SK-N-SH treated with all-trans-retinoic acid at 6 μM for 48 hours (cell line): ENCODE results near the gene PNKD.

ENCODE experiments used
- CSDC2 ChIP-seq: fragments of 250-450 bp; sonication (Bioruptor Pico); IDR thresholded peaks from 2 replicates; pipeline ENCODE4 v1.5.0; 2020; ENCODE audit warnings: mild to moderate bottlenecking, moderate library complexity
- ISL1 ChIP-seq: fragments of 250-450 bp; sonication (Bioruptor Pico); IDR thresholded peaks from 2 replicates; pipeline ENCODE4 v2.1.2; 2022; ENCODE audit warnings: mild to moderate bottlenecking, moderate library complexity
- RARB ChIP-seq: fragments of 250-450 bp; sonication (Bioruptor Pico); IDR thresholded peaks from 2 replicates; pipeline ENCODE4 v1.8.0; 2021; ENCODE audit warnings: mild to moderate bottlenecking, moderate library complexity
- SNAI2 ChIP-seq: fragments of 250-450 bp; sonication (Bioruptor Pico); IDR thresholded peaks from 2 replicates; pipeline ENCODE4 v1.5.0; 2020; ENCODE audit warnings: mild to moderate bottlenecking, moderate library complexity
- TCF4 ChIP-seq: fragments of 250-450 bp; sonication (Bioruptor Pico); IDR thresholded peaks from 2 replicates; pipeline ENCODE4 v1.8.0; 2021; ENCODE audit warnings: mild to moderate bottlenecking, moderate library complexity, borderline replicate concordance
- ZC3H10 ChIP-seq: fragments of 250-450 bp; sonication (Bioruptor Pico); IDR thresholded peaks from 2 replicates; pipeline ENCODE4 v1.5.1; 2021; ENCODE audit warnings: mild to moderate bottlenecking, moderate library complexity
- ZFP30 ChIP-seq: fragments of 450-650 bp; formaldehyde crosslinking; IDR thresholded peaks from 2 replicates; pipeline ENCODE4 v1.5.0; 2022; ENCODE audit warnings: mild to moderate bottlenecking, moderate library complexity
- TF ChIP-seq, protein P1 (sequence below): fragments of 250-450 bp; sonication (Bioruptor Pico); IDR thresholded peaks from 2 replicates; pipeline ENCODE4 v1.8.0; 2020; ENCODE audit warnings: mild to moderate bottlenecking, moderate library complexity, borderline replicate concordance
- TF ChIP-seq, protein P2 (sequence below): fragments of 250-450 bp; sonication (Bioruptor Pico); IDR thresholded peaks from 2 replicates; pipeline ENCODE4 v1.5.1; 2020; ENCODE audit warnings: low read depth, mild to moderate bottlenecking, moderate library complexity

DNA sequence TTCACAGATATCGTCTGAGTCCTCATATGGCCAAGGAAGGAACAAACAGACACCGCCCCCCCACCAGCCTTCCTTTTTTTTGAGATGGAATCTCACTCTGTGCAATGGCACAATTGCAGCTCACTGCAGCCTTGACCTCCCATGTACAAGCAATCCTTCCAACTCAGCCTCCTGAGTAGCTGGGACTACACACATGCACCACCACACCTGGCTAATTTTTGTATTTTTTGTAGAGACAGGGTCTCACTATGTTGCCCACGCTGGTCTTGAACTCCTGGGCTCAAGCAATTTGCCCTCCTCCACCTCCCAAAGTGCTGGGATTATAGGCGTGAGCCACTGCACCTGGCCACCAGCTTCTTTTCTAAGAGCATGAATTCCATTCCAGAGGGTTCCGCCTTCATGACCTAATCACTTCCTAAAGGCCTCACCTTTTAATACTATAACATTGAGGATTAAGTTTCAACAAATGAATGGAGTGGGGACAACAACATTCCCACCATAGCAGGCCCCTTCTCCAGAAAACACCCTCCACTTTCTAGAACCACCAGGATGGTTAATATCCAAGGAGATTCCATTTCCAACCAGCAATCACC is 24.2 kb downstream of the PNKD start:
- TF ChIP-seq, protein P1, sequence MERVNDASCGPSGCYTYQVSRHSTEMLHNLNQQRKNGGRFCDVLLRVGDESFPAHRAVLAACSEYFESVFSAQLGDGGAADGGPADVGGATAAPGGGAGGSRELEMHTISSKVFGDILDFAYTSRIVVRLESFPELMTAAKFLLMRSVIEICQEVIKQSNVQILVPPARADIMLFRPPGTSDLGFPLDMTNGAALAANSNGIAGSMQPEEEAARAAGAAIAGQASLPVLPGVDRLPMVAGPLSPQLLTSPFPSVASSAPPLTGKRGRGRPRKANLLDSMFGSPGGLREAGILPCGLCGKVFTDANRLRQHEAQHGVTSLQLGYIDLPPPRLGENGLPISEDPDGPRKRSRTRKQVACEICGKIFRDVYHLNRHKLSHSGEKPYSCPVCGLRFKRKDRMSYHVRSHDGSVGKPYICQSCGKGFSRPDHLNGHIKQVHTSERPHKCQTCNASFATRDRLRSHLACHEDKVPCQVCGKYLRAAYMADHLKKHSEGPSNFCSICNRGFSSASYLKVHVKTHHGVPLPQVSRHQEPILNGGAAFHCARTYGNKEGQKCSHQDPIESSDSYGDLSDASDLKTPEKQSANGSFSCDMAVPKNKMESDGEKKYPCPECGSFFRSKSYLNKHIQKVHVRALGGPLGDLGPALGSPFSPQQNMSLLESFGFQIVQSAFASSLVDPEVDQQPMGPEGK (CRISPR knock-in tag) = no peak
- TF ChIP-seq CSDC2 (CRISPR knock-in tag) = no peak
- no peak for TF ChIP-seq TCF4 (CRISPR knock-in tag)
- no peak for TF ChIP-seq RARB
- TF ChIP-seq, protein P2, sequence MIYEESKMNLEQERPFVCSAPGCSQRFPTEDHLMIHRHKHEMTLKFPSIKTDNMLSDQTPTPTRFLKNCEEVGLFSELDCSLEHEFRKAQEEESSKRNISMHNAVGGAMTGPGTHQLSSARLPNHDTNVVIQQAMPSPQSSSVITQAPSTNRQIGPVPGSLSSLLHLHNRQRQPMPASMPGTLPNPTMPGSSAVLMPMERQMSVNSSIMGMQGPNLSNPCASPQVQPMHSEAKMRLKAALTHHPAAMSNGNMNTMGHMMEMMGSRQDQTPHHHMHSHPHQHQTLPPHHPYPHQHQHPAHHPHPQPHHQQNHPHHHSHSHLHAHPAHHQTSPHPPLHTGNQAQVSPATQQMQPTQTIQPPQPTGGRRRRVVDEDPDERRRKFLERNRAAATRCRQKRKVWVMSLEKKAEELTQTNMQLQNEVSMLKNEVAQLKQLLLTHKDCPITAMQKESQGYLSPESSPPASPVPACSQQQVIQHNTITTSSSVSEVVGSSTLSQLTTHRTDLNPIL (CRISPR knock-in tag) = no peak
- TF ChIP-seq ISL1 (CRISPR knock-in tag) = no peak
- no peak for TF ChIP-seq ZFP30
- no peak for TF ChIP-seq SNAI2 (CRISPR knock-in tag)
- TF ChIP-seq ZC3H10 (CRISPR knock-in tag) = no peak
